ENCODE data around the gene FSTL5.
"Not testable (repeated sequence)": the region's sequence is repeated elsewhere in the genome, so short reads cannot be mapped to it uniquely, and the experiment has no call there.

The FSTL5 gene

GRCh38 chr4:162131256-162131655 lies 32.5 kb downstream of the FSTL5 start:
- Mint-ChIP-seq H3K4me1 (ENCODE audit: low read depth) (no peaks in the 10 kb centered on the region), H3K36me3 (ENCODE audit: low read depth) (no peaks in the 10 kb centered on the region), H3K9me3 (no peaks in the 10 kb centered on the region), H3K27ac (no peak overlapping the region), H3K4me3 (no peak overlapping the region), H3K27me3 (no peaks in the 10 kb centered on the region)
- intact Hi-C loops (cut with micrococcal nuclease), result no loop called here

- H3K4me1 Mint-ChIP-seq (ENCODE audit: low read depth), result no peaks in the 10 kb centered on the region
- no peaks in the 10 kb centered on the region for H3K36me3 Mint-ChIP-seq (ENCODE audit: low read depth)
- intact Hi-C loops (cut with micrococcal nuclease), result no loop called here
- H3K4me3 Mint-ChIP-seq, result no peak overlapping the region
- no peak overlapping the region for H3K27ac Mint-ChIP-seq
- H3K9me3 Mint-ChIP-seq, result no peaks in the 10 kb centered on the region
- no peaks in the 10 kb centered on the region for H3K27me3 Mint-ChIP-seq
Observed at GRCh38 chr4:162126729-162127128, 37.1 kb downstream of the FSTL5 start.

GRCh38 chr4:162117051-162117450 lies 46.7 kb downstream of the FSTL5 start:
- H3K4me3 Mint-ChIP-seq, result no peak overlapping the region
- no peak overlapping the region for H3K27ac Mint-ChIP-seq
- no peaks in the 10 kb centered on the region for H3K9me3 Mint-ChIP-seq
- H3K27me3 Mint-ChIP-seq, result no peaks in the 10 kb centered on the region
- H3K36me3 Mint-ChIP-seq (ENCODE audit: low read depth), result no peaks in the 10 kb centered on the region
- intact Hi-C loops (cut with micrococcal nuclease), result no loop called here
- H3K4me1 Mint-ChIP-seq (ENCODE audit: low read depth), result no peaks in the 10 kb centered on the region

- Mint-ChIP-seq H3K9me3 (no peaks in the 10 kb centered on the region), H3K4me1 (ENCODE audit: low read depth) (no peaks in the 10 kb centered on the region), H3K27ac (no peak overlapping the region), H3K36me3 (ENCODE audit: low read depth) (no peaks in the 10 kb centered on the region), H3K27me3 (no peaks in the 10 kb centered on the region), H3K4me3 (no peak overlapping the region)
- intact Hi-C loops (cut with micrococcal nuclease), result no loop called here
Observed at GRCh38 chr4:162116095-162116779, 47.6 kb downstream of the FSTL5 start.

GRCh38 chr4:162115333-162115732 lies 48.5 kb downstream of the FSTL5 start:
- no peak overlapping the region for H3K27ac Mint-ChIP-seq
- intact Hi-C loops (cut with micrococcal nuclease), result no loop called here
- H3K27me3 Mint-ChIP-seq, result no peaks in the 10 kb centered on the region
- H3K36me3 Mint-ChIP-seq (ENCODE audit: low read depth), result no peaks in the 10 kb centered on the region
- H3K4me1 Mint-ChIP-seq (ENCODE audit: low read depth), result no peaks in the 10 kb centered on the region
- H3K4me3 Mint-ChIP-seq, result no peak overlapping the region
- H3K9me3 Mint-ChIP-seq, result no peaks in the 10 kb centered on the region

GRCh38 chr4:162111078-162111477 lies 52.7 kb downstream of the FSTL5 start:
- no peaks in the 10 kb centered on the region for H3K36me3 Mint-ChIP-seq (ENCODE audit: low read depth)
- no peaks in the 10 kb centered on the region for H3K4me1 Mint-ChIP-seq (ENCODE audit: low read depth)
- H3K4me3 Mint-ChIP-seq, result no peak overlapping the region
- no peak overlapping the region for H3K27ac Mint-ChIP-seq
- H3K27me3 Mint-ChIP-seq, result no peaks in the 10 kb centered on the region
- no peaks in the 10 kb centered on the region for H3K9me3 Mint-ChIP-seq
- intact Hi-C loops (cut with micrococcal nuclease), result no loop called here

GRCh38 chr4:162104459-162105124 lies 59.2 kb downstream of the FSTL5 start:
- Mint-ChIP-seq H3K4me3 (no peak overlapping the region), H3K36me3 (ENCODE audit: low read depth) (no peaks in the 10 kb centered on the region), H3K27me3 (no peaks in the 10 kb centered on the region), H3K4me1 (ENCODE audit: low read depth) (no peaks in the 10 kb centered on the region), H3K27ac (no peak overlapping the region), H3K9me3 (peaks cover 8% of the 10 kb centered on the region)
- intact Hi-C loops (cut with micrococcal nuclease), result no loop called here

GRCh38 chr4:162103908-162104307 lies 59.9 kb downstream of the FSTL5 start:
- intact Hi-C loops (cut with micrococcal nuclease); H3K27ac Mint-ChIP-seq; H3K4me1 Mint-ChIP-seq (ENCODE audit: low read depth); H3K4me3 Mint-ChIP-seq; H3K36me3 Mint-ChIP-seq (ENCODE audit: low read depth); H3K27me3 Mint-ChIP-seq; H3K9me3 Mint-ChIP-seq: not testable (repeated sequence)

GRCh38 chr4:162102713-162103112 lies 61.1 kb downstream of the FSTL5 start:
- intact Hi-C loops (cut with micrococcal nuclease), result no loop called here
- Mint-ChIP-seq H3K27me3 (no peaks in the 10 kb centered on the region), H3K36me3 (ENCODE audit: low read depth) (no peaks in the 10 kb centered on the region), H3K4me3 (no peak overlapping the region), H3K9me3 (peaks cover 8% of the 10 kb centered on the region), H3K27ac (no peak overlapping the region), H3K4me1 (ENCODE audit: low read depth) (no peaks in the 10 kb centered on the region)

- Mint-ChIP-seq H3K27ac (no peak overlapping the region), H3K36me3 (ENCODE audit: low read depth) (no peaks in the 10 kb centered on the region), H3K4me3 (no peak overlapping the region), H3K9me3 (peaks cover 8% of the 10 kb centered on the region), H3K4me1 (ENCODE audit: low read depth) (no peaks in the 10 kb centered on the region), H3K27me3 (no peaks in the 10 kb centered on the region)
- intact Hi-C loops (cut with micrococcal nuclease), result no loop called here
Observed at GRCh38 chr4:162101337-162101736, 62.5 kb downstream of the FSTL5 start.

- Mint-ChIP-seq H3K36me3 (ENCODE audit: low read depth) (no peaks in the 10 kb centered on the region), H3K27me3 (no peaks in the 10 kb centered on the region), H3K4me3 (no peak overlapping the region), H3K4me1 (ENCODE audit: low read depth) (no peaks in the 10 kb centered on the region), H3K27ac (no peak overlapping the region), H3K9me3 (no peaks in the 10 kb centered on the region)
- intact Hi-C loops (cut with micrococcal nuclease), result no loop called here
Observed at GRCh38 chr4:162075726-162076125, 88.1 kb downstream of the FSTL5 start.

- intact Hi-C loops (cut with micrococcal nuclease), result no loop called here
- no peaks in the 10 kb centered on the region for H3K27me3 Mint-ChIP-seq
- H3K4me1 Mint-ChIP-seq (ENCODE audit: low read depth), result no peaks in the 10 kb centered on the region
- H3K4me3 Mint-ChIP-seq, result no peak overlapping the region
- no peaks in the 10 kb centered on the region for H3K36me3 Mint-ChIP-seq (ENCODE audit: low read depth)
- no peak overlapping the region for H3K27ac Mint-ChIP-seq
- no peaks in the 10 kb centered on the region for H3K9me3 Mint-ChIP-seq
Observed at GRCh38 chr4:162061214-162061613, 102.6 kb downstream of the FSTL5 start.

GRCh38 chr4:162059656-162060055 lies 104.1 kb downstream of the FSTL5 start:
- intact Hi-C loops (cut with micrococcal nuclease), result no loop called here
- Mint-ChIP-seq H3K9me3 (no peaks in the 10 kb centered on the region), H3K27me3 (no peaks in the 10 kb centered on the region), H3K4me3 (no peak overlapping the region), H3K4me1 (ENCODE audit: low read depth) (no peaks in the 10 kb centered on the region), H3K36me3 (ENCODE audit: low read depth) (no peaks in the 10 kb centered on the region), H3K27ac (no peak overlapping the region)

- Mint-ChIP-seq H3K36me3 (ENCODE audit: low read depth) (no peaks in the 10 kb centered on the region), H3K4me1 (ENCODE audit: low read depth) (no peaks in the 10 kb centered on the region), H3K27me3 (no peaks in the 10 kb centered on the region), H3K4me3 (no peak overlapping the region), H3K27ac (no peak overlapping the region), H3K9me3 (no peaks in the 10 kb centered on the region)
- intact Hi-C loops (cut with micrococcal nuclease), result no loop called here
Observed at GRCh38 chr4:162056990-162057389, 106.8 kb downstream of the FSTL5 start.

GRCh38 chr4:162046135-162046534 lies 117.7 kb downstream of the FSTL5 start:
- Mint-ChIP-seq H3K9me3 (no peaks in the 10 kb centered on the region), H3K27me3 (no peaks in the 10 kb centered on the region), H3K4me1 (ENCODE audit: low read depth) (no peaks in the 10 kb centered on the region), H3K4me3 (no peak overlapping the region), H3K27ac (no peak overlapping the region), H3K36me3 (ENCODE audit: low read depth) (no peaks in the 10 kb centered on the region)
- intact Hi-C loops (cut with micrococcal nuclease), result no loop called here

All from dendritic cell treated with granulocyte-macrophage colony-stimulating factor and Interleukin-4, amounts not matched to agents 40 ng/mL and 50 ng/mL, for 4 days (primary cell).